Measurements from ENCODE around the gene ZNF740.

The ZNF740 gene

DNA sequence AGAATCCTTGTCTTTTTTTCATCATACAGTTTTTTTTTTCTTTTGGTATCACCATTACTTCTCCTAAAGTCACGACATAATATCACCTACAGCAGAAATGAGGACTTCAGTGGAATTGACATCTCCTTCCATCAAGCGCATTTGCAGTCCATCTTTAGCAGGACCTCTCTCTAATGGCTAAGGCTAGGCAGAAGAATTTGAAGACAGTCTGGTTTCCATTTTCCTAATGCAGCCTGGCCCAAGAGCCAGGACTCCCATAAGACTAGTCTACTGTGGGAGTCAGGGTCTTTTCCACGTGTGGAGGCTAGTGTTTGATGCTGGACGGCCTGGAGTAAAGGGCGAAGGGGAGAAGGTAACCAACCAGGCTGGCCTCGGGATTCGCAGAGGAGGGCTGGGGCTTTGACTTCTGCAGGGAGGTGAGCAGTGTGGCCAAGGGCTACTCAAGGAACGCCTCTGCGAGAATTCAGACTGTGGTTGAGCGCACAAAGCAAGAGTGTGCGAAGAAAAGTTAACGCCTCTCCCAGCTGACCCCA, 769 bp upstream of the ZNF740 start (continued):
- TF ChIP-seq KLF1 (tag by site-specific recombination; IDR thresholded peaks at IDR 0.05) (peak; percentile 12; the same call in 1 of the 2 replicates), ZNF596 (tag by site-specific recombination; IDR thresholded peaks at IDR 0.05) (0 out of 2 replicates have a peak, but pooled peaks have one; percentile 8), ZNF701 (tag by site-specific recombination; IDR thresholded peaks at IDR 0.05) (no peak)

DNA sequence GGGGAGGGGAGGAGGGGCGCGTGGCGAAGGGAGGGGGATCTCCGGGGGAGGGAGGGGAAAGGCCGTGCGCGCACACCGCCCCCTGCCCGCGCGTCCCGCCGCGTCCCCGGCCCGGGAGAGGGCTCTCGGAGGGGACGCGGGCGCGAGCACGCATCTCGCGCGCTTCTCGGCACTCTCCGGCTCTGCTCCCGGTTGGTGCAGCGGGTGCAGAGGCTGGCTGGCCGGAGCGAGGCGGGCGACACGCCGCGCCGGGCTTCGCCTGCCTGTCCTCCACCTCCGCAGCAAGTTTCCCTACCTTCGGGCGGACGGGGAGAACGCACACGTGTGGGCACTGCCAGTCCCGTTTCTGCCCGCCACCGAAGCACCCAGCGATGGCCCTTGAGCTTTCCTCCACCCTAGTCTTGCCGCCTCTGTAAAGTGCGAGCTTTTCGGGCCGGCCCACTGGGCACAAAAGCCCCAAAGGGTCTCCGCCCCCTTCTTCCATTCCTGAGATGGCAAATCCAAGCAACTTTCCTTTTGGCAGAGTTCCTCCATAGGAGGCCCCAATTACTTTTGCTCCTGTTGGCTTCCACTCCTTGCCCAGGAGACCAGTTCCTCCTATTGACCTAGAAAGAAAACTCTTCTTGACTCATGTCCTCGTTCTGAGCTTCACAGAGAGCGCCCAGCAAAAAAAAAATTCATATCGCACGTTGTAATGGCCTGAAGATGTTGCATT, 566 bp downstream of the ZNF740 start:
- ChIA-PET CTCF (interaction anchor here (0.7 to 5.1 kb wide), 8 partner anchors 8 to 140 kb away, joined by 3 to 46 read pairs (median 5); partner anchors contain the start of gene AAAS), POLR2A (interaction anchor here (0.6 to 2.8 kb wide), 20 partner anchors 9 to 320 kb away, joined by 3 to 18 read pairs (median 4); partner anchors contain the start of genes AAAS, ESPL1, MYG1 and PFDN5)
- Histone ChIP-seq H3K4me1 (ENCODE audit: control insufficient read depth, insufficient read depth, low read length) (peaks cover 14% of the 10 kb centered on the region; the same call in 1 of the 2 replicates), H3K4me3 (ENCODE audit: low read depth, low read length) (peak overlapping the region; percentile 80), H3K27ac (ENCODE audit: extremely low read depth, low read depth, low read length) (peak overlapping the region; percentile 80), H3K9me3 (ENCODE audit: control insufficient read depth, insufficient read depth, low read depth, low read length) (no peaks in the 10 kb centered on the region), H3K36me3 (ENCODE audit: control insufficient read depth in 2 of 2, insufficient read depth in 1 of 2, low read length in 2 of 2) (peaks cover 17 to 46% of the 10 kb centered on the region in 2 experiments)
- TF ChIP-seq, protein P1, sequence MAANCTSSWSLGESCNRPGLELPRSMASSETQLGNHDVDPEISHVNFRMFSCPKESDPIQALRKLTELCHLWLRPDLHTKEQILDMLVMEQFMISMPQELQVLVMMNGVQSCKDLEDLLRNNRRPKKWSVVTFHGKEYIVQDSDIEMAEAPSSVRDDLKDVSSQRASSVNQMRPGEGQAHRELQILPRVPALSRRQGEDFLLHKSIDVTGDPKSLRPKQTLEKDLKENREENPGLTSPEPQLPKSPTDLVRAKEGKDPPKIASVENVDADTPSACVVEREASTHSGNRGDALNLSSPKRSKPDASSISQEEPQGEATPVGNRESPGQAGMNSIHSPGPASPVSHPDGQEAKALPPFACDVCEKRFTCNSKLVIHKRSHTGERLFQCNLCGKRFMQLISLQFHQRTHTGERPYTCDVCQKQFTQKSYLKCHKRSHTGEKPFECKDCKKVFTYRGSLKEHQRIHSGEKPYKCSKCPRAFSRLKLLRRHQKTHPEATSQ (tag by site-specific recombination; IDR thresholded peaks at IDR 0.05) = no peak
- TF ChIP-seq ZNF24 (tag by site-specific recombination; IDR thresholded peaks at IDR 0.05) (0 out of 2 replicates have a peak, but pooled peaks have one; percentile 1), ZNF324 (tag by site-specific recombination; IDR thresholded peaks at IDR 0.05) (peak; percentile 35; the same call in 1 of the 2 replicates), HOXA7 (CRISPR knock-in tag; IDR thresholded peaks at IDR 0.05; ENCODE audit: borderline replicate concordance) (no peak), ZNF335 (tag by site-specific recombination; conservative IDR thresholded peaks at IDR 0.05) (peak; percentile 91), FEZF1 (tag by site-specific recombination; IDR thresholded peaks at IDR 0.05) (no peak), ZFHX2 (tag by site-specific recombination; conservative IDR thresholded peaks at IDR 0.05) (peak; percentile 43), ZBTB8A (tag by site-specific recombination; IDR thresholded peaks at IDR 0.05) (peak; percentile 33; the same call in 1 of the 2 replicates), KLF9 (tag by site-specific recombination; IDR thresholded peaks at IDR 0.05; ENCODE audit: low read depth) (peak; percentile 33; the same call in 1 of the 2 replicates), SP2 (tag by site-specific recombination; IDR thresholded peaks at IDR 0.05) (peak; percentile 18), KLF16 (tag by site-specific recombination; IDR thresholded peaks at IDR 0.05) (peak; percentile 35; the same call in 1 of the 2 replicates)
- TF ChIP-seq, protein P2, sequence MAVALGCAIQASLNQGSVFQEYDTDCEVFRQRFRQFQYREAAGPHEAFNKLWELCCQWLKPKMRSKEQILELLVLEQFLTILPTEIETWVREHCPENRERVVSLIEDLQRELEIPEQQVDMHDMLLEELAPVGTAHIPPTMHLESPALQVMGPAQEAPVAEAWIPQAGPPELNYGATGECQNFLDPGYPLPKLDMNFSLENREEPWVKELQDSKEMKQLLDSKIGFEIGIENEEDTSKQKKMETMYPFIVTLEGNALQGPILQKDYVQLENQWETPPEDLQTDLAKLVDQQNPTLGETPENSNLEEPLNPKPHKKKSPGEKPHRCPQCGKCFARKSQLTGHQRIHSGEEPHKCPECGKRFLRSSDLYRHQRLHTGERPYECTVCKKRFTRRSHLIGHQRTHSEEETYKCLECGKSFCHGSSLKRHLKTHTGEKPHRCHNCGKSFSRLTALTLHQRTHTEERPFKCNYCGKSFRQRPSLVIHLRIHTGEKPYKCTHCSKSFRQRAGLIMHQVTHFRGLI (tag by site-specific recombination; IDR thresholded peaks at IDR 0.05) = peak; percentile 33; the same call in 1 of the 2 replicates
- TF ChIP-seq, protein P3, sequence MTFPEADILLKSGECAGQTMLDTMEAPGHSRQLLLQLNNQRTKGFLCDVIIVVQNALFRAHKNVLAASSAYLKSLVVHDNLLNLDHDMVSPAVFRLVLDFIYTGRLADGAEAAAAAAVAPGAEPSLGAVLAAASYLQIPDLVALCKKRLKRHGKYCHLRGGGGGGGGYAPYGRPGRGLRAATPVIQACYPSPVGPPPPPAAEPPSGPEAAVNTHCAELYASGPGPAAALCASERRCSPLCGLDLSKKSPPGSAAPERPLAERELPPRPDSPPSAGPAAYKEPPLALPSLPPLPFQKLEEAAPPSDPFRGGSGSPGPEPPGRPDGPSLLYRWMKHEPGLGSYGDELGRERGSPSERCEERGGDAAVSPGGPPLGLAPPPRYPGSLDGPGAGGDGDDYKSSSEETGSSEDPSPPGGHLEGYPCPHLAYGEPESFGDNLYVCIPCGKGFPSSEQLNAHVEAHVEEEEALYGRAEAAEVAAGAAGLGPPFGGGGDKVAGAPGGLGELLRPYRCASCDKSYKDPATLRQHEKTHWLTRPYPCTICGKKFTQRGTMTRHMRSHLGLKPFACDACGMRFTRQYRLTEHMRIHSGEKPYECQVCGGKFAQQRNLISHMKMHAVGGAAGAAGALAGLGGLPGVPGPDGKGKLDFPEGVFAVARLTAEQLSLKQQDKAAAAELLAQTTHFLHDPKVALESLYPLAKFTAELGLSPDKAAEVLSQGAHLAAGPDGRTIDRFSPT (tag by site-specific recombination; IDR thresholded peaks at IDR 0.05) = peak; percentile 25; the same call in 1 of the 2 replicates
- TF ChIP-seq, protein P4, sequence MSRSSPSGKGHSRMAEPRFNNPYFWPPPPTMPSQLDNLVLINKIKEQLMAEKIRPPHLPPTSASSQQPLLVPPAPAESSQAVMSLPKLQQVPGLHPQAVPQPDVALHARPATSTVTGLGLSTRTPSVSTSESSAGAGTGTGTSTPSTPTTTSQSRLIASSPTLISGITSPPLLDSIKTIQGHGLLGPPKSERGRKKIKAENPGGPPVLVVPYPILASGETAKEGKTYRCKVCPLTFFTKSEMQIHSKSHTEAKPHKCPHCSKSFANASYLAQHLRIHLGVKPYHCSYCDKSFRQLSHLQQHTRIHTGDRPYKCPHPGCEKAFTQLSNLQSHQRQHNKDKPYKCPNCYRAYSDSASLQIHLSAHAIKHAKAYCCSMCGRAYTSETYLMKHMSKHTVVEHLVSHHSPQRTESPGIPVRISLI (tag by site-specific recombination; IDR thresholded peaks at IDR 0.05) = no peak
- TF ChIP-seq, protein P5, sequence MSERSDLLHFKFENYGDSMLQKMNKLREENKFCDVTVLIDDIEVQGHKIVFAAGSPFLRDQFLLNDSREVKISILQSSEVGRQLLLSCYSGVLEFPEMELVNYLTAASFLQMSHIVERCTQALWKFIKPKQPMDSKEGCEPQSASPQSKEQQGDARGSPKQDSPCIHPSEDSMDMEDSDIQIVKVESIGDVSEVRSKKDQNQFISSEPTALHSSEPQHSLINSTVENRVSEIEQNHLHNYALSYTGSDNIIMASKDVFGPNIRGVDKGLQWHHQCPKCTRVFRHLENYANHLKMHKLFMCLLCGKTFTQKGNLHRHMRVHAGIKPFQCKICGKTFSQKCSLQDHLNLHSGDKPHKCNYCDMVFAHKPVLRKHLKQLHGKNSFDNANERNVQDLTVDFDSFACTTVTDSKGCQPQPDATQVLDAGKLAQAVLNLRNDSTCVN (tag by site-specific recombination; optimal IDR thresholded peaks at IDR 0.05) = peak; percentile 94
- TF ChIP-seq, protein P6, sequence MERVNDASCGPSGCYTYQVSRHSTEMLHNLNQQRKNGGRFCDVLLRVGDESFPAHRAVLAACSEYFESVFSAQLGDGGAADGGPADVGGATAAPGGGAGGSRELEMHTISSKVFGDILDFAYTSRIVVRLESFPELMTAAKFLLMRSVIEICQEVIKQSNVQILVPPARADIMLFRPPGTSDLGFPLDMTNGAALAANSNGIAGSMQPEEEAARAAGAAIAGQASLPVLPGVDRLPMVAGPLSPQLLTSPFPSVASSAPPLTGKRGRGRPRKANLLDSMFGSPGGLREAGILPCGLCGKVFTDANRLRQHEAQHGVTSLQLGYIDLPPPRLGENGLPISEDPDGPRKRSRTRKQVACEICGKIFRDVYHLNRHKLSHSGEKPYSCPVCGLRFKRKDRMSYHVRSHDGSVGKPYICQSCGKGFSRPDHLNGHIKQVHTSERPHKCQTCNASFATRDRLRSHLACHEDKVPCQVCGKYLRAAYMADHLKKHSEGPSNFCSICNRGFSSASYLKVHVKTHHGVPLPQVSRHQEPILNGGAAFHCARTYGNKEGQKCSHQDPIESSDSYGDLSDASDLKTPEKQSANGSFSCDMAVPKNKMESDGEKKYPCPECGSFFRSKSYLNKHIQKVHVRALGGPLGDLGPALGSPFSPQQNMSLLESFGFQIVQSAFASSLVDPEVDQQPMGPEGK (tag by site-specific recombination; IDR thresholded peaks at IDR 0.05) = 0 out of 2 replicates have a peak, but pooled peaks have one; percentile 20
- TF ChIP-seq, protein P7, sequence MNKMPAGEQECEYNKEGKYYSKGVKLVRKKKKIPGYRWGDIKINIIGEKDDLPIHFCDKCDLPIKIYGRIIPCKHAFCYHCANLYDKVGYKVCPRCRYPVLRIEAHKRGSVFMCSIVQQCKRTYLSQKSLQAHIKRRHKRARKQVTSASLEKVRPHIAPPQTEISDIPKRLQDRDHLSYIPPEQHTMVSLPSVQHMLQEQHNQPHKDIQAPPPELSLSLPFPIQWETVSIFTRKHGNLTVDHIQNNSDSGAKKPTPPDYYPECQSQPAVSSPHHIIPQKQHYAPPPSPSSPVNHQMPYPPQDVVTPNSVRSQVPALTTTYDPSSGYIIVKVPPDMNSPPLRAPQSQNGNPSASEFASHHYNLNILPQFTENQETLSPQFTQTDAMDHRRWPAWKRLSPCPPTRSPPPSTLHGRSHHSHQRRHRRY (tag by site-specific recombination; IDR thresholded peaks at IDR 0.05) = no peak
